Right hindlimb (tissue), 1 donor: Measurements from ENCODE around the gene ZNF507.
"Not testable (repeated sequence)": the region's sequence is repeated elsewhere in the genome, so short reads cannot be mapped to it uniquely, and the experiment has no call there.

Experiments used
- DNase-seq: peaks from one replicate; pipeline ENCODE4 v3.0.0-alpha.2; 2018

The ZNF507 gene

GRCh38 chr19:32415669-32416068, 70.3 kb downstream of the ZNF507 start:
- DNase-seq: no peak

- DNase-seq: no peak
Observed at GRCh38 chr19:32416749-32417456, 71.5 kb downstream of the ZNF507 start.

DNA sequence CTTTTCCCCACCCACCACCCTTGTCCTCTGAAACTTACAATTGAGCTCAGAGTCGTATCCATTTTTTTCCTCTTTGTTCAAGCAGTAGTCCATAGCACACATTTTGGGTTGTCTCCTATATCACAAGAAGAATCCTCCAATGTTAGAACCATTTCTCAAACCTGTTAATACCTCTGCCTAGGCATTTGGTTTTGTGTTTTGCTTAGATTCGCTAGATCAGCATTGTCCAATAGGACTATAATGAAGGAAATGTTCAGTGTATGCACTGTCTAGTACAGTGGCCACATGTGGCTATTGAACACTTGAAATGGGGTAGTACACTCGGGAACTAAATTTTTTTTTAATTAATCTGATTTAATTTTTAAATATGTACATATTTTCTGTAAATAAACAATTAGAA, 72.7 kb downstream of the ZNF507 start:
- DNase-seq: no peak

DNA sequence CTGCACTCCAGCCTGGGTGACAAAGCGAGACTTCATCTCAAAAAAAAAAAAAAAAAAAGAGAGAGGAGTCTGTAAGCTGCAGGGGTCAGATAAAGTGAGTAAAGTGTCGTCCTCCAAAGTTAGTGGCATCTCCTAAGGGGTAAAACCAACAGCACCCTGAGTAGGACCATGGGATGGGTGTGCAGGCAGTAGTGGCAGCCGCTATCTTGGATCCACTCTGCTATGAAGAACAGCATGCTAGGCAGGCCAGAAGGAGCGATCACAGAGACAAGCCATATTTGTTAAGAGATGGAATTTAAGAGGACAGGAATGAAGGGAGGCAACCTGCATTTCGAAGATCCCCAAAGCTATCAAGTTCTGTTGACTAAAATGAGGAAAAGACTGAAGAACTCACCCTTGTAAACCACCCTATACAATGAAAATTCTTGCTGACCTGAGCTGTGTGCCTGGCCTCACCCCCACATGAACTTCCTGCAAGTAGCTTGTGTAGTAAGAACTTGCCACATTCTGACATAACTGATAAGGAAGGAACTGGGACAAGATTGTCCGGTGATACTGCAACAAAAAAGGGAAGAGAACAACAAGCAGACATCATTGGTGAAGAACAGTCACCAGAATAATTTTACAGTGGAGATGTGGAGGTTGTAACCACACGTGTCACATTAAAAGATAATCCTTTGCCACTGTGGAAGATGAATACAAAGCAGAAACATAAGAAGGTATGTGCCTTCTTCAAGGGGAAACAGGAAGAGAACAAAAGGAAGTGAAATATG, 76.4 kb downstream of the ZNF507 start:
- DNase-seq: no peak

- no peak for DNase-seq
Observed at GRCh38 chr19:32422435-32422834, 77.0 kb downstream of the ZNF507 start.

GRCh38 chr19:32423944-32424343, 78.5 kb downstream of the ZNF507 start:
- DNase-seq: not testable (repeated sequence)

DNA sequence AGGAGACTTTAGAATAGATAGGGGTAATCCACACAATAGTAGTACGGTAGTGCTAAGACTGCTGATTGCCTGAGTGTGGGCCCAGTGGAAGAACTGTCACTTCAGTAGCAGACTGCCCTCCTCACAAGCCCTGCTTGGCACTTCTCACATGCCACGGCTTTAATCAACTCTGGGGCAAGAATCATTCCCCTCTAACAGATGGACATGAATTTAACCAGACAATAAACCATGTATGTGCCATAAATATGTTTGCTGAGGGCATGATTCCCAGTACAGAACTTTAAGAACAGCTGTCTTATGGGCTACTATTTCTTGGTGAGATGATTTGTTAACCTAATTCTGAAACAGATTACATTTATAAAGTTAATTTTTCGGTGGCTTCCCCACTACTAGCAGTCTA, 82.1 kb downstream of the ZNF507 start:
- no peak for DNase-seq

DNA sequence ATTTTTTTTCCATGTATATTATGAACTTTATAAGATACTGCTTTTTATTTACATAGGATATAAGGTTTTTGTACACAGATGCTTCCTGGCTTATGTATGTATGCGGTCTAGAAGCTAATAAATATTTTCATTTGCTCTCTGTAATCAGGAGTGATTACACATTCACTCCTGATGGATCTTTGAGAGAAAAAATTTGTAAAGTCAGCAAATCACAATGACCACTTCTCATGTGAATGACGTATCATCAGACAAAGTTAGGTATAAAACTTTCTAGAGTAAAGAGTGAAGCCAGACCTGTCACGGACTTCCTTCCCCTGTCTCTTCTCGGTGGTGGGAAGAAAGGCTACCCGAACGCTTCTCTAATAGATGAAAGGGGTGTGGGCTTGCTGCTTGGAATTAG, 91.3 kb downstream of the ZNF507 start:
- DNase-seq: no peak

DNA sequence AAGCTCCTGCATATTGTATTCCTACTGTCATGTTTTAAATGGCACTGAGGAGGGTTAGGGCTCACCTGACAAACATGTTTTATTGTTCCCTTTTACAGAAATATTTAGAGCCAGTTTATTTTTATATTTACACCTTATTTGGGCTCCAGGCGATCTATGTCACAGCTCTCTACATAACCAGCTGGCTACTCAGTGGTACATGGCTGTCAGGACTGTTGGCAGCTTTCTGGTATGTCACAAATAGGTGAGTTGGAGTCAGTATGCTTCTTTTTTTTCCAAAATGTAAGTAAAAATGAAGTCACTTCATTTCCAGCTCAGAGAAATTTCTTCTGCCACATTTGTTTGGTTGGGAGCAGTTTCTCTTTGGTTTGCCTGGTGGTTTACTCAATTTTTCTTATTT, 91.7 kb downstream of the ZNF507 start:
- no peak for DNase-seq
